ENCODE data around the gene KLF7.

Gene KLF7

DNA sequence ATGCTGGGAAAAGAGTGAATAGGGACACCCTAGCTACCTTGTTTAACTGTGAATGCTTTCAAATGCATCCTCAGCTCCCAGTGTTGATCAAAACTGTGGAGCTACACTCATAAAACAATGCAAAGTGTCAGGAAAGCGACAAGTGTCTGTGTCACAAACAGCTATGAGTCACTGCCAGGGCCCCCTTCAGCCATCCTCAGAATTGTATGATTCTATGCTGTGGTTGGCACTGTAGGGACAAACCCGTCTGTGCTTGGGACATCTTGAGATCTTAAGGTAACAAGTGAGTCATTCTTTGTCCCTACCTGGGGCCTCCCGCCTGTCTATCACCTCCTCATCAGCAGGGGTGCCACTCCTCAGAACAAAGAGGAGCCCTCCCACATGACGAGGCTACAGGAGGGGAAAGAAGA is 42.4 kb downstream of the KLF7 start:
- no peak overlapping the region for H3K4me3 ChIP-seq (replicated peaks; ENCODE audit: low read depth, low read length)
- DNase-seq (ENCODE audit: extremely low read depth, low read depth) = no peak
- TF ChIP-seq, protein P1, sequence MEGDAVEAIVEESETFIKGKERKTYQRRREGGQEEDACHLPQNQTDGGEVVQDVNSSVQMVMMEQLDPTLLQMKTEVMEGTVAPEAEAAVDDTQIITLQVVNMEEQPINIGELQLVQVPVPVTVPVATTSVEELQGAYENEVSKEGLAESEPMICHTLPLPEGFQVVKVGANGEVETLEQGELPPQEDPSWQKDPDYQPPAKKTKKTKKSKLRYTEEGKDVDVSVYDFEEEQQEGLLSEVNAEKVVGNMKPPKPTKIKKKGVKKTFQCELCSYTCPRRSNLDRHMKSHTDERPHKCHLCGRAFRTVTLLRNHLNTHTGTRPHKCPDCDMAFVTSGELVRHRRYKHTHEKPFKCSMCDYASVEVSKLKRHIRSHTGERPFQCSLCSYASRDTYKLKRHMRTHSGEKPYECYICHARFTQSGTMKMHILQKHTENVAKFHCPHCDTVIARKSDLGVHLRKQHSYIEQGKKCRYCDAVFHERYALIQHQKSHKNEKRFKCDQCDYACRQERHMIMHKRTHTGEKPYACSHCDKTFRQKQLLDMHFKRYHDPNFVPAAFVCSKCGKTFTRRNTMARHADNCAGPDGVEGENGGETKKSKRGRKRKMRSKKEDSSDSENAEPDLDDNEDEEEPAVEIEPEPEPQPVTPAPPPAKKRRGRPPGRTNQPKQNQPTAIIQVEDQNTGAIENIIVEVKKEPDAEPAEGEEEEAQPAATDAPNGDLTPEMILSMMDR (IDR thresholded peaks at IDR 0.05; ENCODE audit: low read depth, low read length, missing control alignments) = no peak

DNA sequence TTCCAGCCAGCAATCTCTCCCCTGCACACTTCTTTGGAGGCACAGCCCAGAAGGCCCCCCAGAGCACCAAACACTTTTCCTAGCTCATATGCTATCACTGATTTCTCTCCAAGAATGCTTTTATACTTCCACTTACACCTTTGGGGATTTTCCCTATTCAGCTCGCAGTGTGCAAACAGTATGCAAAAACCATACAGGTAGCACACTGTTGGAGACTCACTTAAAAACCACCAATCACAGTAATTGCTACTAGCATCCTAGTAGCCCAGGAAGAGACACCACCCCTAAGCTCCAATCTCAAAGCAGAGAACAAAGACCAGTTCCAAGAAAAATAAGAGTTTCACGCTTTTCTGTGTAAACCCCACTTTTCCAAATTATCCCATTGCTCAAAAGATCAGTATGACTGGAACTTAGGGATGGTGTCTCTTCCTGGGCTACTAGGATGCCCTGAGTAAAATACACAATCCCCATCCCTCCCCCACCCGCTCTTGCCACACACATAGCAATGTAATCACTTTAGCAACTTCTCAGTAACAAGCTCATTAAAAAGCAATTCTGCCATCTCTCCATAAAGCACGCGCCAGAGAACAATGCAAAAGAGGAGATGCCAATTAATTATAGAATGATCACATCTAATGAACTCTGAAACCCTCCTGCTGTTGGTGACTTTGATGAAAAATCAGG is 43.0 kb downstream of the KLF7 start:
- no peak for DNase-seq (ENCODE audit: extremely low read depth, low read depth)
- TF ChIP-seq, protein P1 (IDR thresholded peaks at IDR 0.05; ENCODE audit: low read depth, low read length, missing control alignments) = no peak
- H3K4me3 ChIP-seq (replicated peaks; ENCODE audit: low read depth, low read length) = no peak overlapping the region

DNA sequence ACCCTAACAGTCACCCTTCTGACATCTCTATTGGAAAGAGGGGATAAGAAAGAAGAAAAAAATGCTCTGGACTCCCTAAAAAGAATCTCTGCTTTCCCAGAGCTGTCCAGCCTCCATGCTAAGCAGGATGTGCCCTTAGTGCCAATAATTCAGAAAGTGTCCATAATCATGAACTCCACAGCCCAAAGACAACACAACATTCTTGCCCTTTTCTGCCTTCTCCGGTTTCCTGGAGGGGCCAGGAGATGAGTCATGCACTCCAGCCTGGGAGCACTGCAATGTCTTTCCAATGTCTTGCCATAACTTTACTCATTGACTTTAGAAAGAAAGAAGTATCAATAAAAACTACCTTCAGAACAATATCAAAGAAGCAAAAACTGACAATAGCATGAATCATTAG is 44.0 kb downstream of the KLF7 start:
- peak; percentile 56 for DNase-seq (ENCODE audit: extremely low read depth, low read depth)
- no peak overlapping the region for H3K4me3 ChIP-seq (replicated peaks; ENCODE audit: low read depth, low read length)

DNA sequence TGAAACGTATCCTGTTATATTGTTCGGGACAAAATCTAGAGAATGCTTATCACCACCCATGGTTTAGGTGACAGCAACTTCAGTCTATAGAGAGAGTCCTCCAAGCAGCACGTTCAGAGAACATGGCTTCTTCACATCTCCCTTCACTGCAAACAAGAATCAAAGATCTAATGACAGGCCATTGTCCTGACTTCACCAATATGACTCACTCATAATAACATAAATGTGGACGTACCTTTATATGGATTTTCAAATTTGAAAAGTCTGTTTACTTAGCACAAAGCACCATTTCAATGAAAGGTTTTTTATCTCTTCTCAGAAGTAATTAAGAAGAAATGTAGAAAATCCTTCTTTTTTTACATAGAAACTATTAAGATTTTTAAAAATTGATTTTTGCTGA is 46.7 kb downstream of the KLF7 start:
- DNase-seq (ENCODE audit: extremely low read depth, low read depth) = no peak
- H3K4me3 ChIP-seq (replicated peaks; ENCODE audit: low read depth, low read length) = no peak overlapping the region
- TF ChIP-seq, protein P1 (IDR thresholded peaks at IDR 0.05; ENCODE audit: low read depth, low read length, missing control alignments) = no peak

More for the DNA sequence above, 44.0 kb downstream of the KLF7 start:
- TF ChIP-seq, protein P1 (IDR thresholded peaks at IDR 0.05; ENCODE audit: low read depth, low read length, missing control alignments) = no peak

DNA sequence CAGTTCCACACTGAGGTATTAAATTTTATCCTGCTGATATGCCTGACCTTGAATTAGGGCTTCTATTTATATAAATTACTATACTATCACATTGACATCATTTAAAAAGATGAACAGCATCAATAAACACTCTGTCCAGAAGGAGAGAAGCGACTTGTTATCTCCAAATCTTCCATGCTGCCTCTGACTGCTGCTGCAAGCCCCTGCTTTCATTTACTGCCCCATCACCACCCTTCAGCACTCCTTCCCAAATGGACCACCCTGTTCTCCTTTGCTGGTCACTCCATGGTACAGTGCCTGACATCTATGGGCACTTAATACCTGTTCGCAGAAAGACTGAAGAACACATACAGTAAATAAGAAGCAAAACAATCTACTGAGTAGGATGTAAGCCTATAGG is 48.1 kb downstream of the KLF7 start:
- H3K4me3 ChIP-seq (replicated peaks; ENCODE audit: low read depth, low read length) = no peak overlapping the region
- DNase-seq (ENCODE audit: extremely low read depth, low read depth) = no peak
- TF ChIP-seq, protein P1 (IDR thresholded peaks at IDR 0.05; ENCODE audit: low read depth, low read length, missing control alignments) = no peak

DNA sequence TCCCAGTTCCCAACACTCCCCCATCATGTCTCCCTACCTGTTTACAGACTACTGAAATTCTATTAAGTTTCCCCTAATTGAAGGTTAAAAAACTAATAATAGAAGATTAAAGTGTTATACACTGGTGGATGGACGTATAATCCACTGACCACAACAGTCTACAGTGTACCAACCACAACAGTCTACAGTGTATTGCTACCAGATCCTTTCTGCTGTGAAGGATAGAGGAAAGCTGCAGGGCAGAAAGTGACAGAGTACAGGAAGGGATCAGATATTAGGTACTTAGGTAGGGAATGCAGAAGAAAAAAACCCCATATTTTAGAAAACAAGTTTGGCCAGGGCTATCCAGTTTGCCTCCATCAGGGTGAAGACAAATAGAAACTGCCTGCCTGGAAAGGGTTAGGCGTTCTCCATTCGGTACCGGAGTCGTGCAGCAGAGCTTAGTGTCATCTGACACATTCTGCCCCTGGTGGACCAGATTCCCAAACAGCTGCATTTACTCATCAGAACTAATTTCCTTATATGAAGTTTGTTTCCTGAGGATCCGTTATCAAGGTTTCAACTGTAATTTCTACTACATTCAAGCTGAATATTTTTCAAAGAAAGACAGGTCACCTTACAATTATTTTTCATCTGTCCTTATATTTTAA is 49.9 kb downstream of the KLF7 start:
- H3K4me3 ChIP-seq (replicated peaks; ENCODE audit: low read depth, low read length) = no peak overlapping the region
- DNase-seq (ENCODE audit: extremely low read depth, low read depth) = no peak
- TF ChIP-seq, protein P1 (IDR thresholded peaks at IDR 0.05; ENCODE audit: low read depth, low read length, missing control alignments) = no peak
